ENCODE data around the gene MAP3K3. TPM values are rescaled to one million over a fixed set of nuclear protein-coding genes. Genes with fewer than 3 reads are reported as not detected.

MAP3K3 gene
- total RNA-seq, 2 donors from 2014 or later = 13.4 to 15.5 TPM

GRCh38 chr17:63697341-63698286 is 75.4 kb downstream of the MAP3K3 start:
- no peaks in the 10 kb centered on the region for H3K36me3 ChIP-seq
- peak; percentile 68 for TF ChIP-seq CTCF (IDR thresholded peaks at IDR 0.05)
- peak overlapping the region; percentile 26 to 51 for H3K9ac ChIP-seq (ENCODE audit: low read depth in 2 of 2, low read length in 2 of 2)
- DNase-seq = peak; percentile 73
- peaks cover 7% of the 10 kb centered on the region for H3K27me3 ChIP-seq
- no peaks in the 10 kb centered on the region for H3K4me1 ChIP-seq
- H3K4me3 ChIP-seq = peak overlapping the region; percentile 46
- H3K27ac ChIP-seq = peak overlapping the region; percentile 47
- H3K9me3 ChIP-seq = no peaks in the 10 kb centered on the region
- intact Hi-C loops (cut with DNase I) = no loop called here

GRCh38 chr17:63698381-63698885 is 76.2 kb downstream of the MAP3K3 start:
- Histone ChIP-seq H3K4me3 (peak overlapping the region; percentile 46), H3K9me3 (no peaks in the 10 kb centered on the region), H3K36me3 (no peaks in the 10 kb centered on the region), H3K4me1 (no peaks in the 10 kb centered on the region), H3K9ac (ENCODE audit: low read depth in 2 of 2, low read length in 2 of 2) (peak overlapping the region; percentile 26 to 58), H3K27me3 (peaks cover 7% of the 10 kb centered on the region), H3K27ac (peak overlapping the region; percentile 60)
- TF ChIP-seq CTCF (IDR thresholded peaks at IDR 0.05) = no peak
- intact Hi-C loops (cut with DNase I) = no loop called here
- DNase-seq = no peak

GRCh38 chr17:63698886-63699637 is 76.8 kb downstream of the MAP3K3 start:
- Histone ChIP-seq H3K27ac (peak overlapping the region; percentile 60), H3K4me3 (peak overlapping the region; percentile 46), H3K36me3 (no peaks in the 10 kb centered on the region), H3K9me3 (no peaks in the 10 kb centered on the region), H3K27me3 (peaks cover 7% of the 10 kb centered on the region), H3K9ac (ENCODE audit: low read depth in 2 of 2, low read length in 2 of 2) (peak overlapping the region; percentile 58 to 63), H3K4me1 (no peaks in the 10 kb centered on the region)
- no peak for TF ChIP-seq CTCF (IDR thresholded peaks at IDR 0.05)
- intact Hi-C loops (cut with DNase I) = no loop called here
- peak; percentile 57 for DNase-seq

GRCh38 chr17:63699638-63700527 is 77.7 kb downstream of the MAP3K3 start, which contains the start of gene LIMD2:
Gene LIMD2, minus strand, starts transcription at chr17:63700125. Its CDS starts 827 bp downstream, at chr17:63699298.
- Histone ChIP-seq H3K27ac (peak within 1 kb of the TSS; percentile 78), H3K36me3 (no peaks in the 10 kb centered on the region), H3K27me3 (peaks cover 7% of the 10 kb centered on the region), H3K4me1 (no peaks in the 10 kb centered on the region), H3K9me3 (no peaks in the 10 kb centered on the region), H3K4me3 (peak within 1 kb of the TSS; percentile 46), H3K9ac (ENCODE audit: low read depth in 2 of 2, low read length in 2 of 2) (peak within 1 kb of the TSS; percentile 58 to 79)
- peak; percentile 54 for DNase-seq
- TF ChIP-seq CTCF (IDR thresholded peaks at IDR 0.05) = no peak
- intact Hi-C loops (cut with DNase I) = loop anchor here (10.0 kb wide), 1 partner anchor 275 kb away; no protein-coding TSS in a partner anchor

All from colonic mucosa (tissue), 4 donors.